GM12891 (cell line): Measurements from ENCODE around the gene BCR.

Experiments
- POLR2A ChIP-seq: IDR thresholded peaks from 2 replicates; pipeline ENCODE4 v1.6.1; 2011; ENCODE audit warnings: low read depth, low read length, control low read depth
- TAF1 ChIP-seq: IDR thresholded peaks from 2 replicates; pipeline ENCODE4 v1.6.1; 2011; ENCODE audit warnings: low read depth, low read length, control low read depth

GRCh38 chr22:23187871-23188700 is 7.8 kb downstream of the BCR start:
- TF ChIP-seq TAF1 (no peak), POLR2A (no peak)
